Chondrocyte (in vitro differentiated cells): ENCODE measurements around the gene ANXA11. TPM values are rescaled to one million over a fixed set of nuclear protein-coding genes. Genes with fewer than 3 reads are reported as not detected.

Experiments
- DNase-seq: peaks from one replicate; pipeline ENCODE4 v3.0.0; 2021; ENCODE audit warnings: mixed read lengths, low spot score
- H3K27ac Mint-ChIP-seq: one replicate; pipeline ENCODE4 v1.8.0; 2021; ENCODE audit warnings: mild to moderate bottlenecking, moderate library complexity, mixed read lengths; ENCODE audit not compliant: unreplicated experiment
- H3K27me3 Mint-ChIP-seq: 2 replicates; pipeline ENCODE4 v1.8.0; 2021; ENCODE audit warnings: low read depth, mixed read lengths
- H3K36me3 Mint-ChIP-seq: 2 replicates; pipeline ENCODE4 v1.8.0; 2021; ENCODE audit warnings: low read depth, mixed read lengths
- H3K4me1 Mint-ChIP-seq: 2 replicates; pipeline ENCODE4 v1.8.0; 2021; ENCODE audit warnings: low read depth, mild to moderate bottlenecking, mixed read lengths
- H3K4me3 Mint-ChIP-seq: one replicate; pipeline ENCODE4 v1.8.0; 2021; ENCODE audit warnings: mild to moderate bottlenecking, moderate library complexity, mixed read lengths; ENCODE audit not compliant: unreplicated experiment
- H3K9me3 Mint-ChIP-seq: 2 replicates; pipeline ENCODE4 v1.8.0; 2021; ENCODE audit warnings: low read depth, mixed read lengths
- total RNA-seq: library from RNA; stranded (reverse); gene quantifications from 3 replicates; pipeline ENCODE4 v1.2.1, GENCODE V29; 2021
- TF ChIP-seq, protein P1 (sequence below): fragments of 200-600 bp; sonication (generic); IDR thresholded peaks from 2 replicates; pipeline ENCODE4 v1.5.0; 2021; ENCODE audit warnings: antibody characterized with exemption, mild to moderate bottlenecking, moderate library complexity

The ANXA11 gene
- total RNA-seq, 1 donor from 2014 or later, result 139 TPM

DNA sequence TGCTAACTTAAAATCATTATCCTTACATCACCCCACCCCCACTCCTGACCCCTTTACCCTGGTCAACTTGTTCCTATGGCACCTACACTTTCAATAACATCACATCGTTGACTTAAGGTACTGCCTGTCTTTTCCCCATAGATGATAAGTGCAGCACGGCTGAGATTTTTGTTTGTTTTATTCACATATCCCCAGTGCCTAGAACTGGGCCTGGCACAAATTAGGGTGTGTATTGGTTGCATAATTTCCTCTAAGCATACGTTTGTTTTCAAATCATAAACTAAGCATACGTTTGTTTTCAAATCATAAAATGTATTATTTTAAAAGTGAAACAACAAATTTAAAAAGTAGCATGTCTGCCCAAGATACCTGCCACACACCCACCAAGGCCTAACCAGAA lies 35.3 kb downstream of the ANXA11 start:
- Mint-ChIP-seq H3K9me3 (no peaks in the 10 kb centered on the region), H3K4me3 (no peak overlapping the region), H3K36me3 (peaks cover 23% of the 10 kb centered on the region)

GRCh38 chr10:80168679-80169380 lies 36.5 kb downstream of the ANXA11 start:
- Mint-ChIP-seq H3K27ac (no peak overlapping the region), H3K9me3 (no peaks in the 10 kb centered on the region)

More for the DNA sequence above, 35.3 kb downstream of the ANXA11 start:
- H3K27ac Mint-ChIP-seq, result no peak overlapping the region
- peaks cover 18% of the 10 kb centered on the region for H3K4me1 Mint-ChIP-seq
- TF ChIP-seq, protein P1, sequence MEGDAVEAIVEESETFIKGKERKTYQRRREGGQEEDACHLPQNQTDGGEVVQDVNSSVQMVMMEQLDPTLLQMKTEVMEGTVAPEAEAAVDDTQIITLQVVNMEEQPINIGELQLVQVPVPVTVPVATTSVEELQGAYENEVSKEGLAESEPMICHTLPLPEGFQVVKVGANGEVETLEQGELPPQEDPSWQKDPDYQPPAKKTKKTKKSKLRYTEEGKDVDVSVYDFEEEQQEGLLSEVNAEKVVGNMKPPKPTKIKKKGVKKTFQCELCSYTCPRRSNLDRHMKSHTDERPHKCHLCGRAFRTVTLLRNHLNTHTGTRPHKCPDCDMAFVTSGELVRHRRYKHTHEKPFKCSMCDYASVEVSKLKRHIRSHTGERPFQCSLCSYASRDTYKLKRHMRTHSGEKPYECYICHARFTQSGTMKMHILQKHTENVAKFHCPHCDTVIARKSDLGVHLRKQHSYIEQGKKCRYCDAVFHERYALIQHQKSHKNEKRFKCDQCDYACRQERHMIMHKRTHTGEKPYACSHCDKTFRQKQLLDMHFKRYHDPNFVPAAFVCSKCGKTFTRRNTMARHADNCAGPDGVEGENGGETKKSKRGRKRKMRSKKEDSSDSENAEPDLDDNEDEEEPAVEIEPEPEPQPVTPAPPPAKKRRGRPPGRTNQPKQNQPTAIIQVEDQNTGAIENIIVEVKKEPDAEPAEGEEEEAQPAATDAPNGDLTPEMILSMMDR, result no peak
- H3K27me3 Mint-ChIP-seq, result no peaks in the 10 kb centered on the region
- DNase-seq, result no peak

GRCh38 chr10:80168162-80168511 lies 37.2 kb downstream of the ANXA11 start:
- no peak overlapping the region for H3K27ac Mint-ChIP-seq
- H3K4me3 Mint-ChIP-seq, result no peak overlapping the region
- peak; percentile 2 for DNase-seq
- no peaks in the 10 kb centered on the region for H3K9me3 Mint-ChIP-seq
- H3K4me1 Mint-ChIP-seq, result peaks cover 28% of the 10 kb centered on the region
- TF ChIP-seq, protein P1, result no peak
- H3K27me3 Mint-ChIP-seq, result no peaks in the 10 kb centered on the region
- H3K36me3 Mint-ChIP-seq, result peaks cover 34% of the 10 kb centered on the region

More at GRCh38 chr10:80168679-80169380, 36.5 kb downstream of the ANXA11 start:
- Mint-ChIP-seq H3K4me3 (no peak overlapping the region), H3K36me3 (peaks cover 27% of the 10 kb centered on the region), H3K4me1 (peaks cover 22% of the 10 kb centered on the region), H3K27me3 (no peaks in the 10 kb centered on the region)
- DNase-seq, result no peak
- TF ChIP-seq, protein P1, result peak; percentile 33

- DNase-seq, result peak; percentile 75
- H3K4me1 Mint-ChIP-seq, result peaks cover 28% of the 10 kb centered on the region
- H3K9me3 Mint-ChIP-seq, result no peaks in the 10 kb centered on the region
- peaks cover 37% of the 10 kb centered on the region for H3K36me3 Mint-ChIP-seq
- TF ChIP-seq, protein P1, result no peak
- no peak overlapping the region for H3K27ac Mint-ChIP-seq
- no peaks in the 10 kb centered on the region for H3K27me3 Mint-ChIP-seq
- no peak overlapping the region for H3K4me3 Mint-ChIP-seq
These were observed 37.7 kb downstream of the ANXA11 start for GRCh38 chr10:80167471-80168161.

GRCh38 chr10:80166581-80167470 lies 38.5 kb downstream of the ANXA11 start:
- Mint-ChIP-seq H3K4me3 (no peak overlapping the region), H3K27me3 (no peaks in the 10 kb centered on the region), H3K9me3 (no peaks in the 10 kb centered on the region), H3K36me3 (peaks cover 41% of the 10 kb centered on the region), H3K4me1 (peaks cover 28% of the 10 kb centered on the region), H3K27ac (peak overlapping the region; percentile 4)
- DNase-seq, result peak; percentile 87
- TF ChIP-seq, protein P1, result no peak
